HS-5 (cell line): ENCODE measurements around the gene IFITM2.
A peak's percentile ranks its signal among the peaks of the same experiment; 100 is the strongest.
"Not testable (repeated sequence)": the region's sequence is repeated elsewhere in the genome, so short reads cannot be mapped to it uniquely, and the experiment has no call there.

ENCODE experiments used
- DNase-seq: peaks from one replicate; pipeline ENCODE4 v3.0.0-alpha.2; 2012; ENCODE audit warnings: low read depth

The IFITM2 gene

DNA sequence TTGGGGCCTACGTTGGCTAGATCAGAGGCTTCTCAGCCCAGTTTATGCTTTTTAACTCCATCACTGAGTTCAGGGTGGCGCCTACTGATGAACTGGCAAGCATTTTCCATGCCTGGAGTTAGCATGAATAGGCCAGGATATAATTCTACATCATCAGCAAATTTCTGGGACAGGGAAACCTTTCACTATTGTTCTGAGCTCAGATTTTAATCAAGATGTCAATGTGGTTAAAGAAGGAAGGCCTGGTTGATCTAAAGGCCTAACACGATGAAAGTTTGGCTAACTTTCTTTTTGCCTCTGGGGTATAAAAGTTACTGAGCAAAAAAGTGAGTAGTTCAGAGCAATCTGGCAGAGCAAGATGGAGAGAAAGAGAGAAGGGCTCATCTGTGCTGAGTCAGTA, 34.7 kb downstream of the IFITM2 start:
- no peak for DNase-seq

DNA sequence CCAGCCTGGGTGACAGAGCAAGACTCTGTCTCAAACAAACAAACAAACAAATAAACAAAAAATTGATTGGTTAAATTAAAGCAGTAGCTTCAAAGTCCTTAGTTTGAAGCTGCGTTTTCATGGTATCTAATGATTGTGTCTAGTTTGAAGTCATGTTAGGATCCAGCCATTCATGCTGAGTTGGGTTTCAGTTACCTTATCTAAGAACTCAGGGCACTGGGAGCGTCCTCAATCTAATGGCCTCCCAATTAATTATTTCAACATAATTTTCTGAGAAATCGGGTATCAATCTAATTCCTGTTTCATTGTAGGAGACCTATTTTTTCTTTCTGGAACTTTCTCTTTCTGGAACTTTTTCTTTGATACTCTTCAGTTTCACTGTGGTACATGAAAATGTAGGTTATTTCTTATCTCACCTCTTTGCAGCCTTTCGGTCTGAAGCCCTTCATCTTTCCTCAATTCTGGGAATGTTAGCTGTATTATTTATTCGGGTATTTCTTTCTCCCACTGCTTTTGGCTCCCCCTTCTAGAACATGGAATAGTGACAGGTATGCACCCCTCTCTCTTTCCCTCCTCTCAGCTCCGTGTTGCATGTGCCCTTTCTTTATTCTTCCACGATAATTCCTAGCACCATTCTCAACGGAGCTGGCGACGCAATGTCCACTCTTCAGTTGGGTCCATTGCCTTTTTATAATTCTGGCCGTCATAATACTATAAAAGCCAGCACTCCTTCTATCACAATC, 37.4 kb downstream of the IFITM2 start:
- no peak for DNase-seq

DNA sequence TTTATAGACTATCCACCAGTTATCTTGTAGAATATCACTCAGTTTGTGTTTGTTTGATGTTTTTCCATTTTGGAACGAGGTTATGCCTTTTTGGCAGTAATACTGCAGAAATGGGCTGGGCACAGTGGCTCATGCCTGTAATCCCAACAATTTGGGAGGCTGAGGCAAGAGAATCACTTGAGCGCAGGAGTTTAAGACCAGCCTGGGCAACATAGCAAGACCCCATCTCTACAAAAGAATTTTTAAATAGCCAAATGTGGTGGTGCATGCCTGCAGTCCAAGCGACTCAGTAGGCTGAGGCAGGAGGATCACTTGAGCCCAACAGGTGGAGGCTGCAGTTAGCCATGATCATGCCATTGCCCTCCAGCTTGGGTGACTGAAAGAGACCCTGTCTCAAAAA, 38.9 kb downstream of the IFITM2 start:
- no peak for DNase-seq

DNA sequence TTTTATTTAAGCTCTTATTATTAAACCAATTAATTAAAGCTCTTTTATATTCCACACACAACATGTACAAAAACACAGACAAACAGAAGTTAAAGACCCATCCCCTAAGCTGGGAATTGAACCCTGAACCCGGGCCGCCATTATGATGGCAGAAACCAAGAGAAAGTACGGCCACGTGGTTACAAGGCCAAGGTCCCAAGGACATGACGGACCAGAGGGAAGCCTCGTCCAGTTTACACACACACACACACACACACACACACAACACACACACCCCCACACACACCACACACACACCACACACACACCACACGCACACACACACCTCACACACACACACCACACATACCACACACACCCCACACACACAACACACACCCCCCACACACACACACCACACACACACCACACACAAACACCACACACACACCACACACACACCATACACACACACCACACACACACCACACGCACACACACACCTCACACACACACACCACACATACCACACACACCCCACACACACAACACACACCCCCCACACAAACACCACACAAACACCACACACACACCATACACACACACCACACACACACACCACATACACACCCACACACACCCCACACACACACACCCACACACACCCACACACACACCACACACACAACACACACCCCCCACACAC, 41.8 kb downstream of the IFITM2 start:
- DNase-seq, result not testable (repeated sequence)

DNA sequence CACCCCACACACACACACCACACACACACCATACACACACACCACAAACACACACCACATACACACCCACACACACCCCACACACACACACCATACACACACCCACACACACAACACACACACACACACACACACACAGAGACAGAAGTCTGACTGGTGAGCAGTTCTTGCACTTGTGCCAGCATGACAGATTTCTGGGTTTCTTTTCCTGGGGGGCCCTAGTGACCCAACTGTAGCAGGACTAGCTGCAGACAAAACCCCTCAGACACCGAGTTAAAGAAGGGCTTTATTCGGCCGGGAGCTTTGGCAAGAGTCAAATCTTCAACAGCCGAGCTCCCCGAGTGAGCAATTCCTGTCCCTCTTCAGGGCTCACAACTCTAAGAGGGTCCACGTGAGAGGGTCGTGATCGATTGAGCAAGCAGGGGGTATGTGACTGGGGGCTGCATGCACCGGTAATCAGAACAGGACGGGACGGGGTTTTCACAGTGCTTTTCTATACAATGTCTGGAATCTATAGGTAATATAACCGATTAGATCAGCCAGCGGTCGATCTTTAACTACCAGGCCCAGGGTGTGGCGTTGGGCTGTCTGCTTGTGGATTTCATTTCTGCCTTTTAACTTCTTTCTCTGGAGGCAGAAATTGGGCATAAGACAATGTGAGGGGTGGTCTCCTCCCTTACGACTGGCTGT, 42.6 kb downstream of the IFITM2 start:
- not testable (repeated sequence) for DNase-seq

DNA sequence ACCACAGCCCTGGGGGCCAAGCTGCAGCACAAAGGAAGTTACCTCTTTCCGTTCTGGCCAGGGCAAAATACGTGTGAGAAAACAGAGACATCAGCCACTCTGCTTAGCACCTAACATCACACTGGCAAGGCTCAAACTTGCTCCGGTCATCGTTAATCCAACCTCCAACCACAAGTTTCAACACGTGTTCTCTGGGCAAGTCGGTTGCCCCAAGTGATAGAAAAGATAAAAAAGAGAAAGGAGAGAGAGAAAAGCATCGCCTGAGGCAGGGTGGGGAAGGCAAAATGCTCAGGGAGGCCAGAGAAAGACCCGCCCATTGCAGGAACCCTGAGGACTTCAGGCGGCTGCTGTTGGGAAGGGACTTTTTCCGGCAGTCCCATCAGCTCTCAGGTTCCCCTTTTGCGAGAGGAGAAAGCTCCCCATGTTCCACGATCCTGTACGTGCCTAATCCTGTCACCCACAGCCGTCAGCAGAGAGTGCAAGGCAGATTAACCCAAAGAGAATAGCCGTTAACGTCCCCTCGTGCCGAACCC, 43.2 kb downstream of the IFITM2 start:
- no peak for DNase-seq

DNA sequence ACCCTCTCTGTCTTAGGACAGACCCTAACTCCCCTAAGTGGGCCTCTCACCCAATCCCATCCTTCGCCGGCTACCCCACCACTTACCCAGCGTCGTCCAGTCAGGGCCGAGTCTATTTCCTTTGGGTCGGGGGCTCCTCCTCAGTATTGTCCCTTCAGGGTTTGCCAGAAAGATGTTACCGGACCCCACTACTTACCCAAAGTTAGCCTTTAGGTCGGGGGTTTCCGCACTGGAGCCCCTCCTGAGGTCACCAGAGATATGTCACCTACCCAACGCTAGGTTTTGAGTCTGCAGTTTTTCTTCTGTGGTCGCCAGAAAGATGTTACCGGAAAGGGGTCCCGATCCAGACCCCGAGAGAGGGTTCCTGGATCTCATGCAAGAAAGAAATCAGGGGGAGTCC, 43.8 kb downstream of the IFITM2 start:
- no peak for DNase-seq

DNA sequence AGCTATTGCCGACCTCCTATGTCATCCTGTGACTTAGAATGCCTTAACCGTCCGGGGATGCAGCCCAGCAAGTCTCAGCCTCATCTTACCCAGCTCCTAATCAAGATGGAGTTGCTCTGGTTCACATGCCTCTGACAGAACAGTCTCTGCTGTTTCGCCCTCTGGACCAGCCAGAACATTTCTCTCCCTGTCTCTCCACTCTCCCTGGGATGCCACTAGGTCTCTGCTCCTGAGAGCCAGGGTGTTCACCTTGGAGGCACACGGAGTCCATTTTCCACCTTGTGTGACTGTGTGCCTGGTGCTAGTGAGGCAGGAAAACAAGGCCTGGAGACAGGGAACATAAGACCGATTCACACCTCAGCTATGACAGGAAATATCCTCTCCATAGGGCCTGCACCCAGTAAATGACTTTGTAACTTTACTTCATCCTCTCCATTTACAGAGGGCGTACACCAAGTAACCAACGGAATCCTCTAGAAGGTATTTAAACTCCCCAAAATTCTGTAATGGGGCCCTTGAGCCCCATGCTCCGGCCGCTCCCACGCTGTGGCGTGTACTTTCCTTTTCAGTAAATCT, 44.9 kb downstream of the IFITM2 start:
- no peak for DNase-seq

DNA sequence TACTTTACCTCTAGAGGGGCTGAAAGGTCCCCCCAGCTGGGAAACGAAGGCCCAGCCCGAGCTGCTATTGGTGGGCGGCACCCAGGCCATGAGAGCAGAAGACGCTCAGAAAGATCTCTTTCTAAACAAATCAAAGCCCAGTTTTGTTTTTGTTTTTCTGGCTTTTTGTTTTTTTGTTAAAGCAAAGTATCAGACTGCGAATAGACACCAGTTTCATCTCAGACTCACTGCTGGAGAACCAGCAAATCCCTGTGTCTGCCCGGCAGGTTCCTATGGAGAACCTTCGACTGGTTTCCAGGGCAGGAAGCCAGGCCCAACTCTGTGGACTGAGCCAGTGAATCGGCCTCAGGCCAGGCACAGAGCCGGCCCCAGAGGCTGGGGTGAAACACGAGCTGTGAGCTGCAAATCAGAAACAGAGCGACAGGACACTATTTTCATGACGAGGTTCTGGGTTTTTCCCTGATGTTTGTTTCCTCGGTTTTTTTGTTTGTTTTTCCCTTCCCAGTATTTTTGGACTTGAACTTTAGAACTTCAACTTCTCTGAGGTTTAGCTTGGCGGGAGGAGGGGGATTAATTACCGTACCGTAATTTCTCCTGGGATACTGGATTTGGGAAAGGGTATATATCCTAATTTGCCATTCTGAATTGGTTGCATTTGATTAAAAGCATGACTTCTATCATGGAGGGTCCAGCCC, 45.7 kb downstream of the IFITM2 start:
- DNase-seq, result no peak

DNA sequence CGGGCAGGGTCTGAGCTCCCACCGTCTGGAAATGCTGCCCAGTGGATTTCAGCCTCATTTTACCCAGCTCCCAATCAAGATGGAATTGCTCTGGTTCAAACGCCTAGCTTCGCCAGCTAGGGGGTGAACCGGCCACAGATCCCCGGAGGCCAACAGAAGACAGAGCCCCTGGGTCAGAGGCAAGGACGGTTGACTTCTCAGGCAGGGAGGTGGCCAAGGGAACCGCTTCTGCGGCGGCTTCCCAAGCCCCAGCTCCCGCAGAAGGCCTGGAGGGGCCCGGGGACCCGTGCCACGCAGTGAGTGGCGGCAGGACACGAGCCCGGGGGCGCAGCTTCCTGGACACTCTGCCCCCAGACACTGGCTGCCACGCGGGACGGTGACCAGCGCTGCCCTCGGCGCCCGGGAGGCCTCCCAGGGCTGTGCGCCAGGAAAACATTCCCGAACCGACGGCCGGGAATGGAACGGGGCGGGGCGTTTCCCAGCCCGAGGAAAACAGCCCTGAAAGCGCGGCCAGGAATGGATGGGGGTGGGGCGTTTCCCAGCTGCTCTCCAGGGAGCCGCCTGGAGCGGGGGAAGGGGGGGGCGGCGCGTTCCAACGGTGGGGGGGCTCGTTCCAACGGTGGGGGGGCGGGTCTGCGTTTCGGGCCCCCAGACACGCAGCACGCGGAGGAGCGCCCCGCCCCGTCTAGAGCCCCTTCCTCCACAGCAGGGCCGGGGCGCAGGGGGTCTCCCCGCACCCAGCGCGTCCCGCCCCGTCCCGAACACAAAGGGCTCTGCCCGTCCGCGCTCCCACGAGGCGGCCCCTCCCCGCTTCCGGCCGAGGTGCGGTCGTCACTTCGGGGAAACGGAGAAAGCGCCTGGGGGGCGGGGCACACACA, 48.2 kb downstream of the IFITM2 start:
- peak; percentile 68 for DNase-seq

DNA sequence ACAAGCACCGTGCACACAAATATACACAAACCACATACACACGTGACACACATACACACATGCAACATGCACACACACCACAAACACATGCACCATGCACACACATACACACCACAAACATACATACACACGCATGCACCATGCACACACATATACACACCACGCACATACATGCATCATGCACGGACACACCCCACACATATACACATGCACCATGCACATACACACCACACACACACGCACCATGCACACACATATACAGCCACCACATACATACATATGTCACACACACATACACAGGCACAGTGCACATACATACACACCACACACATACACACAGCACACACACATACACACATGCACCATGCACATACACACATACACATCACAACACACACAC, 49.0 kb downstream of the IFITM2 start:
- DNase-seq, result no peak

DNA sequence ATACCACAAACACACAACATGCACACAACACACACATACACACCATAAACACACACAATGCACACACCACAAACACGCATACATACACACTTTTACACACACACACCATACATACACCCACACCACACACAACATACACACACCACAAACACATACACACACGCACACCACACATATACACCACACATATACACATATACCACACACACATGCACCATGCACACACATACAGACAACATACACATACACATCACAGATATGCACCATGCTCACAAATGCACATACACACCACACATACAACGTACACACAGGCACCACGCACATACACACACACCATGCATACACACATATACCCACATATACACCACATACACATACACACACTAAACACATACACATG, 50.0 kb downstream of the IFITM2 start:
- no peak for DNase-seq

DNA sequence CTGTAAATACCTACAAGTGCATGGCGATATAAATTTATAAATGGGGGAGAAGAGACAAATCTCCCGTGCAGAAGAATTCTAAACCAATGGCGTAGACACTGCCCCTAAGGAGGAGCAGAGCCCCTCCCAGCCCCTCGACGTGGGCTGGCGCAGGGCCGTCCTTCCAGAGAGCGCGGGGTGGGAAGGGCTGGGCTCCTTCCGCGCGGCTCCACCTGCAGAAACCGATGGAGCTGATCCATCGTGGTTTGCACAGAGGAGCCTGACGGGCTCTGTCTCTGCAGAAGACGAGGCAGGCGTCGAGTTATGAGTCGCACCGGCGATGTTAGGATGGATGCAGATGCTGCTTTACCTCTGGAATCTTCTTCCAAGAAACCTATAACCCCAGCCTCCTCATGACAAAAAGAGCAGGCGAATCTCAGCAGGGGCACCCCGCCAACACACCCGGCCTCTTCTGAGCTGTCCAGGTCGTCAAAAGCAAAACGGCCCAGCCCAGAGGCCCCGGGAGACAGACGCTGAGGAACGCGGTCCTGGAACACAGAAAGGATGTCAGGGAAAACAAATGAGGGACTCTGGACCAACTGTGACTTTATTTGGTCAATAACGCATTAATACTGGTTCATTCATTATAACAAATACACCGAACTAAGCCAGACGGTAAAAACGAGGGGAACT, 50.6 kb downstream of the IFITM2 start:
- no peak for DNase-seq
